Gastrocnemius medialis (tissue), 4 donors: ENCODE results near the gene NRL. TPM values are rescaled to one million over a fixed set of nuclear protein-coding genes. Genes with fewer than 3 reads are reported as not detected.
"Not testable (repeated sequence)": the region's sequence is repeated elsewhere in the genome, so short reads cannot be mapped to it uniquely, and the experiment has no call there.

Source experiments
- ATAC-seq, 2 donors: fragments of 150-250 bp; one replicate each; pipeline ENCODE4 v1.9.1; 2016
- DNase-seq, 2 donors: peaks; one replicate each; pipeline ENCODE4 v3.0.0-alpha.2; 2019
- H3K27ac ChIP-seq, 4 donors: fragments of 200-600 bp; sonication (generic); 1 replicate in 1 of 4; 2 replicates in 3 of 4; pipeline ENCODE4 v1.5.1; 2016 to 2018; ENCODE audit warnings: mild to moderate bottlenecking in 2 of 4, moderate library complexity in 1 of 4
- H3K27me3 ChIP-seq, 3 donors: fragments of 200-600 bp; sonication (generic) in 2 of 3; 1 replicate in 1 of 3; 2 replicates in 2 of 3; pipeline versions ENCODE4 v1.5.1 to v1.6.0; 2016 to 2019; ENCODE audit warnings: mild to moderate bottlenecking in 1 of 3, moderate library complexity in 1 of 3
- H3K36me3 ChIP-seq, 2 donors: fragments of 200-600 bp; sonication (generic) in 1 of 2; one replicate each; pipeline ENCODE4 v1.5.1; 2017 to 2018
- H3K4me1 ChIP-seq, 2 donors: fragments of 200-600 bp; sonication (generic) in 1 of 2; one replicate each; pipeline ENCODE4 v1.5.1; 2016 to 2017; ENCODE audit warnings: mild to moderate bottlenecking in 2 of 2
- H3K4me3 ChIP-seq, 4 donors: fragments of 200-600 bp; sonication (generic) in 3 of 4; 1 replicate in 1 of 4; 2 replicates in 3 of 4; pipeline ENCODE4 v1.5.1; 2016 to 2019; ENCODE audit warnings: mild to moderate bottlenecking in 2 of 4
- H3K9me3 ChIP-seq, 3 donors: fragments of 200-600 bp; sonication (generic) in 2 of 3; 1 replicate in 1 of 3; 2 replicates in 2 of 3; pipeline ENCODE4 v1.5.1; 2016 to 2019
- CTCF ChIP-seq, 5 experiments: fragments of 450-650 bp in 3 of 5; fragments of 200-600 bp in 2 of 5; sonication (generic) in 2 of 5; IDR thresholded peaks in 4 of 5; conservative IDR thresholded peaks in 1 of 5; 1 replicate in 4 of 5; 2 replicates in 1 of 5; pipeline ENCODE4 v1.5.1; 2016 to 2019; ENCODE audit warnings: antibody characterized with exemption in 5 of 5, mild to moderate bottlenecking in 3 of 5, moderate library complexity in 3 of 5
- POLR2A ChIP-seq, 2 donors: fragments of 450-650 bp; IDR thresholded peaks; one replicate each; pipeline ENCODE4 v1.6.1; 2017; ENCODE audit warnings: antibody characterized with exemption in 2 of 2, mild to moderate bottlenecking in 2 of 2, moderate library complexity in 2 of 2
- in situ Hi-C, 4 donors: fragments of 200-750 bp; cut with MboI; loops; one replicate each; pipeline versions ENCODE4 v1.15.0 to v1.8.0; 2017; ENCODE audit warnings: low sequenced_read_pairs in 4 of 4
- intact Hi-C: fragments of 100-400 bp; cut with DNase I; formaldehyde crosslinking; loops from one replicate; pipeline ENCODE4 v1.15.1; 2023; ENCODE audit warnings: low total_unique reads
- total RNA-seq, 4 donors: library from RNA; depleted of rRNA; stranded (reverse); fragments of >200 nt; gene quantifications; one replicate each; pipeline versions ENCODE4 v1.1.0 to v1.2.3, GENCODE V29; 2016

NRL gene
- total RNA-seq, 4 donors from 2014 or later, result 0.82 to 4.5 (median 2.4) TPM

GRCh38 chr14:24051789-24052655, 62.7 kb downstream of the NRL start, which contains the start of gene CARMIL3:
CARMIL3 (plus strand) TSS chr14:24052009; CDS start chr14:24052154, 145 bp downstream.
- peaks cover 0 to 3% (median 0%) of the 10 kb centered on the region in 3 donors for H3K27me3 ChIP-seq
- intact Hi-C loops (loop anchor here (5.0 kb wide), 1 partner anchor 40 kb away; no protein-coding TSS in a partner anchor), in situ Hi-C loops (no loop called here)
- ATAC-seq (peak; percentile 85 to 86), DNase-seq (peak in 1 of 2 donors; percentile 41)
- no peaks in the 10 kb centered on the region for H3K36me3 ChIP-seq
- H3K9me3 ChIP-seq, result no peaks in the 10 kb centered on the region
- peaks cover 6 to 8% of the 10 kb centered on the region in 2 donors for H3K4me1 ChIP-seq
- peak within 1 kb of the TSS; percentile 57 to 69 (median 60) for H3K27ac ChIP-seq
- TF ChIP-seq CTCF (IDR thresholded peaks at IDR 0.05 in 4 of 5, conservative IDR thresholded peaks at IDR 0.05 in 1 of 5) (no peak), POLR2A (IDR thresholded peaks at IDR 0.05) (no peak)
- peak within 1 kb of the TSS; percentile 56 to 77 (median 66) for H3K4me3 ChIP-seq

GRCh38 chr14:24051176-24051788, 63.5 kb downstream of the NRL start:
- Histone ChIP-seq H3K4me3 (peak overlapping the region; percentile 56 to 77 (median 66)), H3K36me3 (no peaks in the 10 kb centered on the region), H3K9me3 (no peaks in the 10 kb centered on the region), H3K27me3 (peaks cover 0 to 3% (median 0%) of the 10 kb centered on the region in 3 donors), H3K4me1 (peaks cover 6 to 8% of the 10 kb centered on the region in 2 donors), H3K27ac (peak overlapping the region; percentile 57 to 69 (median 60))
- DNase-seq (no peak), ATAC-seq (peak; percentile 13 to 31)
- TF ChIP-seq CTCF (IDR thresholded peaks at IDR 0.05 in 4 of 5, conservative IDR thresholded peaks at IDR 0.05 in 1 of 5) (no peak), POLR2A (IDR thresholded peaks at IDR 0.05) (no peak)
- intact Hi-C loops, result loop anchor here (5.0 kb wide), 1 partner anchor 39 kb away; no protein-coding TSS in a partner anchor
- in situ Hi-C loops, result no loop called here

GRCh38 chr14:24050753-24051152, 64.0 kb downstream of the NRL start:
- in situ Hi-C loops, H3K36me3 ChIP-seq, H3K4me1 ChIP-seq, H3K27ac ChIP-seq, H3K9me3 ChIP-seq, H3K27me3 ChIP-seq, DNase-seq, ATAC-seq, H3K4me3 ChIP-seq: not testable (repeated sequence)
- intact Hi-C loops, result loop anchor here (5.0 kb wide), 1 partner anchor 38 kb away; no protein-coding TSS in a partner anchor

GRCh38 chr14:24049002-24049401, 65.7 kb downstream of the NRL start:
- H3K4me3 ChIP-seq, H3K36me3 ChIP-seq, intact Hi-C loops, ATAC-seq, H3K27me3 ChIP-seq, H3K4me1 ChIP-seq, DNase-seq, H3K27ac ChIP-seq, H3K9me3 ChIP-seq, in situ Hi-C loops: not testable (repeated sequence)

GRCh38 chr14:24042746-24043145, 72.0 kb downstream of the NRL start:
- no peaks in the 10 kb centered on the region for H3K36me3 ChIP-seq
- TF ChIP-seq CTCF (IDR thresholded peaks at IDR 0.05 in 4 of 5, conservative IDR thresholded peaks at IDR 0.05 in 1 of 5) (no peak), POLR2A (IDR thresholded peaks at IDR 0.05) (no peak)
- H3K9me3 ChIP-seq, result no peaks in the 10 kb centered on the region
- H3K4me1 ChIP-seq, result no peaks in the 10 kb centered on the region
- intact Hi-C loops, result no loop called here
- H3K4me3 ChIP-seq, result no peak overlapping the region
- in situ Hi-C loops, result no loop called here
- ATAC-seq (no peak), DNase-seq (no peak)
- no peaks in the 10 kb centered on the region for H3K27me3 ChIP-seq
- H3K27ac ChIP-seq, result no peak overlapping the region
